Ureter (tissue), 1 donor: ENCODE measurements around the gene ABHD13. TPM values are rescaled to one million over a fixed set of nuclear protein-coding genes. Genes with fewer than 3 reads are reported as not detected.
"Not testable (repeated sequence)": the region's sequence is repeated elsewhere in the genome, so short reads cannot be mapped to it uniquely, and the experiment has no call there.

Experiments used
- DNase-seq: peaks from one replicate; pipeline ENCODE4 v3.0.0-alpha.2; 2020; ENCODE audit warnings: low spot score
- total RNA-seq: library from RNA; stranded (reverse); gene quantifications from one replicate; pipeline ENCODE4 v1.2.4, GENCODE V29; 2023
- donor health status: DM: yes; HTN: yes; CAD: no.

Gene ABHD13
- total RNA-seq, 1 donor from 2014 or later, result 11.6 TPM

DNA sequence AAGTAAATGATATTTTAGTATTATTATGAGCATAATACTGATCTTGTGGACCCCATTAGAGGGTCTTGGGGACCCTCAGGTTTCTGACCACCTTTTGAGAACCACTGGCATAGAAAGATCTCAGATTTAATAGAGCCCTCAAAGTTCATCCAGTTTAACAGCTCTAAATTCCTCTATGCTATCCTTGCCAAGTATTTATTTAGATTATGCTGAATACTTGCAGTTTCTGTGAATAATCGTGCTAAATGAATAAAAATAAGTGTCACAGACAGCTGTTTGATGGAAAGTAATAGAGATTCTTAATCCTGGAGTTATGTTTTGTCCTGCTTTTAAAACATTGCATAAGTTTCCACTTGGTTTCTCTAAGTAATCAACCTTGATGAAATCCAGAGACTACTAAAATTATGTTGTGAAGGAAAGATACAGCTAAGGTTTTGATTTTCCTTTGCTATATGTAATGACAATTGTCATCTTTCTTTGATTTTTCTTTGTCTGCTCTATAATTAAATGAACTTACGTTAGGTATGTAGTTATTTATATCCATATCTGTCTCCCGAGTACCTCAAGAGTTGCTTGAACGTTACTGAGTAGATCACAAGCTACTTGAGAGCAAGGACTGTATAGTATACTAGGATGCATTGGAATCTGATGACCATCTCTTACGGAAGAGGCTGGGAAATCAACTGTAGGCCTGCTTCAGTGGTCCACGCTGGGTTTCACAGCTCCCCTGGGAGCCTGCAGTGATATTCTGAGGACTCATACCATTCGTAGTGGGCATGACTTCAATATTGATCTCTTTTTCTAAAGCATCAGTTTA, 5.7 kb downstream of the ABHD13 start:
- DNase-seq, result no peak

- DNase-seq, result no peak
Observed at GRCh38 chr13:108225440-108225839, 7.2 kb downstream of the ABHD13 start.

DNA sequence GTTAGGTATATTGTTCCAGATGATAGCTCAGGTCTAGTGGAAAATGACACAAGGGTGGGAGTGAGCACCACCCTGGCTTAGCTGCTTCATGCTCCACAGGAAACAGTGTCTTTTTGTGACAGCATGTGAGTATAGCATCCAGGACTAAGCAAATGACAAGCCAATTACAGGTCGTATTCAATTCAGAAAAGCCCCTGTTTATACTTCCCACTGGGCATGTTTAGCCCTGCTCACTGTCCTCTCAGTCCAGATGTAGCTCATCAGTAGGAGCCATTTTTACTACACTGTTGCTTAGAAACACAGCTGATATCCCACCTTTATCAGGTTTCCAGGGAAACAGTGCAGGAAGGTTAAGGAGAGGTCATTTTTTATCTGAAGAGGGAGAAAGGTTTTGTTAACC, 8.0 kb downstream of the ABHD13 start:
- no peak for DNase-seq

- no peak for DNase-seq
Observed at GRCh38 chr13:108227651-108228272, 9.6 kb downstream of the ABHD13 start.

GRCh38 chr13:108230377-108230776, 12.2 kb downstream of the ABHD13 start:
- DNase-seq, result no peak

- DNase-seq, result no peak
Observed at GRCh38 chr13:108249150-108249549, 31.0 kb downstream of the ABHD13 start.

DNA sequence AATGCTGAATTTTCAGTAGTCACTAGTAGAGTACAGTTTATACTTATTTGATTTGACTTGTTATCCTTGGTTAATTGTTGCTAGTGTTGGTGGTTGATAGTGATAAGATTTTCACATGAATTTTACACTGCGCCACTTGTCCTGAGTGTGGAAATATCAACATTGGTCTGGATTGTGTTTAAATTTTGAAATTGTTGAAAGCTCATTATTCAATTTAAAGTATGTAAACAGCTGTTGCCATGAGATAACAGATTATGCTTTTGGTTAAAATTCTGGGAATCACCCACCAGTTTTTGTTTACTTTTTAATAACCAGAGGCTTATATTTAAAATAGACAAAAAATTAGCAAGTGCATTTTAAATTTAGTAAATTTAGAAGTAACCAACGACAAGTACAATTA, 39.1 kb downstream of the ABHD13 start:
- no peak for DNase-seq

DNA sequence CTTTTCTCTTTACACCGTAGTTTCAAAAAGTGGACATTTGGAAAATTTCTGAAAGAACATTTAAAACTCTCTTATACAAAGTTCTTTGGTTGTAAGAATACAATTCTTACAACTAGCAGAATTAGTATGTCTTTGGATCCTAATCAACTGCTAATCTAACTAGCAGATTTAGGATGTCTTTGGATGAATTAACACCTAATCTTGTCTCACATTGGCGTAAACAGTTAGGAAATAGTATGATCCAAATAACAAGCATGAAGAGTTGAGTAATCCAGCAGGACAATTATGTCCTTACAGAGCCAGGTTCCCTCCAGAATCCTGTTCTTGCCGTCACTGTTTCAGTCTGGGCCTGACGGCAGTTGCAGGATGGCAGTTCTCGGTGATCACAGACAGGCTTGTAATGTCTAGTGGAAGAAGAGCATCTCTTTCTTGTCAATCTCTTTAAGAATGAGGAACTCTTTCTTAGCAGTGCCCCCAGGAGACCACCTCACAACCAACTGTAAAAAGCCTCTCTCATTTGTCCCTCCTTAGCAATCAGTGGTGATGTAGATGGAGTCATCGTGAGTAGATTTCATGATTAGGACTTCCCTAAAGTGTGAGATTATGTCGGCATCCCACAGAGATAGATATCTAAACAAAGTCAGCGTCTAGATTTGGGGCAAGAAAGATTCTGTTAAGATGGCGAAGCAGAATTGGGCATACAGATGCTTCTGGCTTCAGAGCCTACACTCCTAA, 45.6 kb downstream of the ABHD13 start:
- DNase-seq, result no peak

DNA sequence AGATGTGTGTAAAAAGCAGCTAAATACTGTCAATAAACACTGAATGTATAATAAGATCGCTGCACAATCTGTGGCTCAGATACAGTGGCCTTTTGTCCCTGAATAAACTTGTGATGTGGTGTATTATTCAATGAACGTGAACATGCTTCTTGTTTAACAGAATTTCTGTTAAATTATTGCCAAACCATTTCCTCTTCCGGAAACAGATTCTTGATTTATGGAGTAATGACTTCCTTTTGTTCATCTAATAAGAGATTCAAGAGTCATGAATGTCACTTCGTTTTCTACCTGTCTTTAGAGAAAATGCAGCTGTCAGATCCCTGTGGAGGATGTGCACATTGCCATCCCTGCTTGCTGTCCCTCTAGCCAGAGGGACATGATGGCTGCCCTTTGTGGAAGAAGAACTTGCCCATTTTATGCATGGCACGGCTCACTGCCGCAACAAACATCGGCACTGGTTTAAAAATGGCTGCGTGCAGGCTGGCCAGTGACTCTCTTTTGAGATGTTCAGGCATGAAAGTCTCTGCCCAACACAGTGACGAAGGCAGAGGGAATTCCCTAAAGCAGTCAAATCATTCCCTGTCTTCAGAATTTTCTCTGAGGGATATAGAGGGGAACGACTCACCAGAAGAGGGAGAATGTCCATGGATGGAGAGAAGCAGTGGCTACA, 48.3 kb downstream of the ABHD13 start:
- no peak for DNase-seq

DNA sequence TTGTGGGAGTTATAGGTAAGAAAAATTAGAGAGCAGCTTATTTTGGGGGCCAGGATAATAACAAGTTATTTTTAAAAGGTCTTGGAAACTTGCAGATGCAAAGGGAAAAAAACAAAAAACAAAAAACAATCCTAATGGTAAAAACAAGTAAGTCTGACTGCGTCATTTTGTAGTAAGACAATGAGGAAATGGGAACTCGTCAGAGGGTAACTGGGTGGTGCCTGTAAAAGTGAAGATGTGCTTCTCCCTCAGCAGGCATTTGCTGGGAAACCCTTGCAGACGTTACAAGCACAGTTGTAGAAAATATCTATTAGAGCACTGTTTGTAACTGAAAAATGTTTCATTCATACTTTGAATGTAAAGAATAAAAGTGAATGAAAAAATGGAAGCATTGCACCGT, 49.2 kb downstream of the ABHD13 start:
- no peak for DNase-seq

DNA sequence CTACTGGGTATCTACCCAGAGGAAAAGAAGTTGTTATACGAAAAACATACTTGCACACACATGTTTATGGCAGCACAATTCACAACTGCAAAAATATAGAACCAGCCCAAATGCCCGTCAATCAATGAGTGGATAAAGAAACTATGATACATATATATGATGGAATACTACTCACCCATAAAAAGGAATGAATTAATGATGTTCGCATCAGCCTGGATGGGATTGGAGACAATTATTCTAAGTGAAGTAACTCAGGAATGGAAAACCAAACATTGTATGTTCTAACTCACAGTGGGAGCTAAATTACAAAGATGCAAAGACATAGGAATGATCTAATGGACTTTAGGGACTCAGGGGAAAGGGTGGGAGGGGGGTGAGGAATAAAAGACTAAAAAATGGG, 49.7 kb downstream of the ABHD13 start:
- not testable (repeated sequence) for DNase-seq

GRCh38 chr13:108268466-108269112, 50.4 kb downstream of the ABHD13 start:
- DNase-seq, result no peak

GRCh38 chr13:108269601-108270328, 51.6 kb downstream of the ABHD13 start, which contains the start of gene TNFSF13B:
Gene TNFSF13B (plus strand): TSS chr13:108269718. CDS start chr13:108269896, 178 bp downstream.
- DNase-seq, result no peak

GRCh38 chr13:108270442-108270841, 52.2 kb downstream of the ABHD13 start:
- DNase-seq, result no peak

DNA sequence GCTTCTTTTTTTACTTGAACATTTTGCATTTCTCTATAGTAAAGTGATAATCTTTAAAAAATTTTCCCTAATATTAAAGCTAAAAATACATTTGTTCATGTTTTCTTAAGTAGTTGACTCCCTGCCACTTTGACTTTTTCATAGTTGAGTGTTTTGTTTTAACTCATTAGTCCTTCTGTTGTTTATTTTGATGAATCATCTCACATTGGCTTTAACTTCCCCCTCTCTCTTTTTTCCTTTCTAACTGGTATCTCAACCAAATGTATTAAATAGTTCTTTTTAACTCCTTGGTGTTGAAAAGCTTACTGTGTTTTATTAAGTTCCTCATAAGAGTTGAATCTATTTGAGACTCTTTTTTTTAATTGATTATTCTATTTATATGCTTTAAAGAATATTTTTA, 54.1 kb downstream of the ABHD13 start:
- no peak for DNase-seq

- DNase-seq, result no peak
Observed at GRCh38 chr13:108273429-108274118, 55.4 kb downstream of the ABHD13 start.

DNA sequence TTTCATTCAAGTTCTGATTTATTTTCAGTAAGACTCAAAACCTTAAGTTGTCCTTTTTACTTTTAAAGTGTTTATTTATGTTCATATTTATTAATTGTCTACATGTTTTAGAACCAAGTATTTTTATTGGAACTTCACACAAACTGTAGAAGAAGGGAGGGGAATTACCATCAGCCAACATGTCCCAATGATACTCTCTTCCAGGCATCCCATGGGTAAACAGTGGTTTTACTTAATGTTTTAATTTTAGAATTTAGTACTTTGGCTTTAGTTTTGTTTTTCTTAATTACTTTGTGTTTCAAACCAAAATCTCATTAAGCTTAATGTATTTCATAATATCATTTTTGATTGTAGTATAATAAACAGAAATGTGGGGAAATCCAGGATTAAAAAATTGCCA, 56.5 kb downstream of the ABHD13 start:
- no peak for DNase-seq

DNA sequence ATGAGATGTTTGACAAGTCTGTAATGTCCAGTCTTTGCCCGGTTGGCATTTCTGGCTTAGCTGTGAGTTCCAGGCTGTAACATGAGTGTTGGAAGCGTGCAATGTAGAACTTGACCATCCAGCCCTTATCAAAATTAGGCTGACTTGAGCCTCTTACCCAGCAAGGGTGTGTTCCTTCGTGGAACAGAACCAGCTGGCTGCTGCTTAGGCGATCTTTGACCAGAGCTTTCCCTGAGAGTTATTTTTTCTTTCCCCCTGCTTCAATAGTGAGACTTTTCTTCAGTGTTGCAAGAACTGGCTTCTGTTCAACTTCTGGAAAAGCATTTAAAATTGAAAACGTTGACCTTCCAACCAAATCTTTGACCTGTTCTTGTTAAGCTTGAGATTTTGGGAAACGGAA, 57.9 kb downstream of the ABHD13 start:
- no peak for DNase-seq

- no peak for DNase-seq
Observed at GRCh38 chr13:108278466-108278865, 60.3 kb downstream of the ABHD13 start.

GRCh38 chr13:108281901-108282300, 63.7 kb downstream of the ABHD13 start:
- no peak for DNase-seq
